Spinal cord (tissue), 10 donors: ENCODE results near the gene PLXNA2. TPM values are rescaled to one million over a fixed set of nuclear protein-coding genes. Genes with fewer than 3 reads are reported as not detected.

Experiments
- DNase-seq, 6 donors: peaks; one replicate each; pipeline versions ENCODE4 v3.0.0 to v3.0.0-alpha.2; 2013 to 2015; ENCODE audit warnings: low spot score in 6 of 6, low read depth in 4 of 6
- H3K27ac ChIP-seq: one replicate; pipeline ENCODE4 v1.5.1; 2013; ENCODE audit warnings: low read depth, low read length, control low read depth
- H3K27me3 ChIP-seq: one replicate; pipeline ENCODE4 v1.6.1; 2013; ENCODE audit warnings: low read length; ENCODE audit not compliant: control insufficient read depth, insufficient read depth
- H3K36me3 ChIP-seq: one replicate; pipeline ENCODE4 v1.6.1; 2013; ENCODE audit warnings: low read length; ENCODE audit not compliant: control insufficient read depth, insufficient read depth
- H3K4me1 ChIP-seq: one replicate; pipeline ENCODE4 v1.6.1; 2013; ENCODE audit warnings: low read length; ENCODE audit not compliant: control insufficient read depth, insufficient read depth
- H3K4me3 ChIP-seq: one replicate; pipeline ENCODE4 v1.5.1; 2013; ENCODE audit warnings: low read depth, low read length, control low read depth
- H3K9me3 ChIP-seq: one replicate; pipeline ENCODE4 v1.6.1; 2013; ENCODE audit warnings: low read length; ENCODE audit not compliant: control insufficient read depth, insufficient read depth
- WGBS: methylation state at CpG from one replicate; pipeline ENCODE4 v1.1.5; 2013; ENCODE audit warnings: missing lambda C conversion rate; ENCODE audit not compliant: insufficient coverage; 5-methylcytosine and 5-hydroxymethylcytosine counted together
- polyA plus RNA-seq, 2 donors: library from polyadenylated mRNA; unstranded; fragments of 120-200 nt; gene quantifications; one replicate each; pipeline ENCODE4 v1.2.1, GENCODE V29; 2013; ENCODE audit not compliant: insufficient read length in 2 of 2
- total RNA-seq, 2 donors: library from RNA; depleted of rRNA in 1 of 2; stranded (reverse); fragments of 120-200 nt in 1 of 2; fragments of >200 nt in 1 of 2; gene quantifications; one replicate each; pipeline versions ENCODE4 v1.2.3 to v1.2.4, GENCODE V29; 2013 to 2014
- donor health status: healthy.

PLXNA2 gene
- total and polyA plus RNA-seq, 4 donors = 22.0 to 52.8 (median 39.7) TPM

DNA sequence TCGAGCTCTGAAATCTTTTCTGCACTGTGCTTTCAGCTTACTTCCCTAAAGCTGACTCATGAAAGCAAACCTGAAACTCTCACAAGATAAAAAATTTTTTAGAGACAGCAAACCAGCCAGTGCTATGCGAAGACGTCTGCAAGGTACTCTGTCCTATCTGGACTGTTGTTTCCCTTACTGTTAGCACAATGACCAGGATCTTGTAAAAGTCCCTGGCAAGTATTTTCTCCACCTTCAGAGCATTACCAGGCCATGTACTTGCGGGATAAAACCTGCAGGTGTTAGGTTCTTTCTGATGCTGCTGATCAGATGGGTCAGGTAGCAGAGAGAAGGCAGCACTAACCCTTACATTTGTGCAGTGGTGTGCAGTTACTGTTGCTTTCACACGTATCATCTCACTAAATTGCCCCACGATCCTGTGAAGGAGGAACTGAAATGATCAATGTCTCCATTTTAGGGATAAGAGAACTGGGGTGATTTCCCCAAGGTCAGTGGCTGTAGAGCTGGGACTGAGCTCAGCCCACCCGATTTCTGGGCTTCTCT is 56.6 kb downstream of the PLXNA2 start:
- Histone ChIP-seq H3K4me3 (no peak overlapping the region), H3K9me3 (no peaks in the 10 kb centered on the region), H3K27ac (no peak overlapping the region), H3K4me1 (peaks cover 16% of the 10 kb centered on the region), H3K27me3 (no peaks in the 10 kb centered on the region), H3K36me3 (peaks cover 10% of the 10 kb centered on the region)
- WGBS = 85% methylated on average over 3 of the region's 7 CpGs
- no peak for DNase-seq

DNA sequence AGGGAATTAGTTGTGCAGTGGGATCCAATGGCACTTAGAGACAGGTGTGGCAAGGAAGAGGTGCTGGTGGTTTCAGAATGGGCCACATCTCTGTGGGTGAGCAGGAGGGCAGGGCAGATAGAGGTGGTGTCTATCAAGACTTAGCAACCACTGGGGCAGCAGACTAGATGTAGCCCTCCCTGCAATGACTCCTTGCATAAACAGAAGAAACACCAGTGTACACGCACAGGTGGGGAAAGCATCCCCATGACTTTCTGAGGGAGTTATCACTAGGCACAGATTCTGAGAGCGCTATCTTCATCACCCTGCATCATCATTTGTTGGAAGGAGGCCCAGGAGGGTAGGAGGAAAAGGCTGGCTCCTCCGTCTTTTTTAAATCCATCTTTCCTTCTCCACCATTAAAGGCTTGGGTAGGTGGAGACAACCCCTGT is 58.4 kb downstream of the PLXNA2 start:
- no peak overlapping the region for H3K4me3 ChIP-seq
- no peak for DNase-seq
- no peak overlapping the region for H3K27ac ChIP-seq
- H3K36me3 ChIP-seq = peaks cover 7% of the 10 kb centered on the region
- 100% methylated on average over 1 of the region's 3 CpGs for WGBS
- H3K4me1 ChIP-seq = peaks cover 28% of the 10 kb centered on the region
- no peaks in the 10 kb centered on the region for H3K27me3 ChIP-seq
- no peaks in the 10 kb centered on the region for H3K9me3 ChIP-seq

DNA sequence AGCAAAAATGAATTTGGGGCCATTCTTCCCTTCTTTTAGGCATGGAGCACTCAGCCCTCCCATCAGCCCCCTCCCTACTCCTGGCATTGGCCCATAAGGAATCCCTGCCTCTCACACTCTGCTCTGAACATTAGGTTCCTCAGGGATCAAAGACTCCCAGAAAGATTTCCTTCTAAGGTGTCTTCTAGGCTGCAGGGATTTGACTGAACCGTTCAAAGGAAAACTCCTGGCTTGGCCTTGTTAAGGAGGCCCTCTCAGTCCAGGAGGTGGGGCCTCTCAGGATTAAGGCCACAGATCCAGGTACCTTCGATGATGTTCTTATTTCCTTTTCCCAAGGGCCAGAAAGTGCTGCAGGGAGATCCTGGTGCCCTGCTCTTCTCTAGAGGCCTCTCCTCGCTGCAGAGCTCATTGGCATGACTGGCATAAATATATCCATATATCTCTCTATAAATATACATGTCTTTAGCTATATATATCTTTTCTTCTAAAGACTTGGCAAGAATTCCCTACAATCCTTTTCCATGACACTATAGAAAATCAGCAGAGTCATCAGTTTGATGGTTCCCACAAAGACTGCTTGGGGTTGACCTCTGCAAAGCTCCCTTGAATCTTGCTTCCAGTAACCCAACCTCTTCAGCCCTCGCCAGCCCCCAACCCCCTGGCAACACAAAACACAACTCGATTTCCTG is 59.1 kb downstream of the PLXNA2 start:
- Histone ChIP-seq H3K4me3 (no peak overlapping the region), H3K4me1 (peaks cover 34% of the 10 kb centered on the region), H3K9me3 (no peaks in the 10 kb centered on the region), H3K27ac (no peak overlapping the region), H3K36me3 (peaks cover 9% of the 10 kb centered on the region), H3K27me3 (no peaks in the 10 kb centered on the region)
- 35% methylated on average over 2 of the region's 5 CpGs for WGBS
- peak in 1 of 6 donors; percentile 53 for DNase-seq

DNA sequence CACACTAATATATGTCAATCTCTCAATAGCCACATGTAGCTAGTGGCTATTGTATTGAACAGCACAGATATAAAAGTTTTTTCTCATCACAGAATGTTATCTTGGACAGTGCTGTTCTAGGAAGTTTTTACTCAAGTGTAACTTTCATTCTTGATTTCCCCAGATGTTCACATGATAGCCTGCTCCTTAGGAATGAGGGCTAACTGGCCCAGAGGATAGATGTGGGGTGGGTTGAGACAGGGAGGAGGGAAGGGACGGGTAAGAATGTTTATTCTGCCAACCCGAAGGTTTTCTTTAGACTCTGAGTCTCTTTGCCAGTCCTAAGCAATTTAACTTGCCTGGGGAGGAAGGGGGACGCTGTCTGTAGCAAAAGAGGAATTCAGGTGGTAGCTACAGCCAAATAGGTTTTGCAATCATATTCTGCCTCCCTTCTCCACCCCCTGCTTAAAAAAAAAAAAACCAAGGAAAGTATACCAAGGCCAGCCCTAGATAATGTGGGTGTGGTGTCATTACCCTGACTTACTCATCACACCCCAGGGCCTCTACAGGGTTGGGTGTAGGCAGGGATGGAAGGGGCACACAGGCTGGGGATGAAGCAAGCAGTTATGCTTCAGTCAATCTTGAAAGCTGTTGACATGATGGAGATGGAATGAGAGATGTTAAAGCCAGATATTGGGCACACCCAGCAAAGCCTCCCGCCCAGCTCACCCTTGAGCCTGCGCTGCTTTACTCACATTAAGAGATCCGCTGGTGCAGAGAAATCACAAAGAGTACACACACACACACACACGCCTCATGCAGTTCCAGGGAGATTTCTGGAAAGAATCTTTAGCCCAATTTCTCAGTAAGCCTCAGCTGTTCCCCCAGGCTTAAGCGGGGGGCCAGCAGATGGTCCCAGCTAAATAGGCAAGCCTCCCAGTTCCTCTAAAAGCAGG is 59.9 kb downstream of the PLXNA2 start:
- peaks cover 43% of the 10 kb centered on the region for H3K4me1 ChIP-seq
- no peaks in the 10 kb centered on the region for H3K9me3 ChIP-seq
- H3K4me3 ChIP-seq = no peak overlapping the region
- no peaks in the 10 kb centered on the region for H3K27me3 ChIP-seq
- WGBS = 70% methylated on average over 7 of the region's 8 CpGs
- H3K27ac ChIP-seq = peak overlapping the region; percentile 5
- peak in 1 of 6 donors; percentile 81 for DNase-seq
- peaks cover 8% of the 10 kb centered on the region for H3K36me3 ChIP-seq

DNA sequence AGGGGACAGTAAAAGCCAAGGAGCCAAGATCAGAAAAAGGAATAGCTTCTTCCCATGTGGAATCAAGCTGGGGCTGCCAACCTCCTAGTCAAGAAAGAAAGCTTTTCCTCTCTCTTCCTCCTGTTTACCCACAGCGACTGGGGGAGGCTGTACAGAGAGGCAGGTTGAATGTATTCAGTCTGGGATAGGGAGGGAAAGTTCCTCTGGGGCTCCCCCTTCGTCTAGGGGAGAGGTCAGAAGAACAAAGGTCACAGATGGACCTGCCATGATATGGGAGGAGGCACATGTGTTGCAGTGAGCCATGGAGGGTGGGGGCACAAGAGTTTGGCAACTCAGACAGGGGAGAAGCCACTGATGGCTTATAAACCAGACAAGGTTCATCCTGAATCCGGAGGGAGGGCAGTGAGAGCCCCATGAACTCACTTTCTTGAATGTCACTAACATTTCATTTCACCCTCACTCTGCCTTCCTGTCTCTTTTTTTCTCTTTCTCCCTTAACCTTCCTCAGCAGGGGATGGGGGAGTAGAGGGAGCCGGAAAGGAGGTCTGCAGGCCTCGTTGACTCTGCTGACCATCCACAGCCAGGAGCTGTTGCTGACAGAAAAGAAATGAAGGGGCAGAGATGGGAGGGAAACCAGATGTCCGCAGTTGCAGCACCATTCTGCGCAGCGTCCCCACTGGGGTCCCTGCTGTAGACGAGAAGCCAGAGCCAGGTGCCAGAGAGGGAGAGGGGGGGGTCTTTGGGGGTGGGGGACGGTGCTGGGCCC is 61.1 kb downstream of the PLXNA2 start:
- no peaks in the 10 kb centered on the region for H3K9me3 ChIP-seq

DNA sequence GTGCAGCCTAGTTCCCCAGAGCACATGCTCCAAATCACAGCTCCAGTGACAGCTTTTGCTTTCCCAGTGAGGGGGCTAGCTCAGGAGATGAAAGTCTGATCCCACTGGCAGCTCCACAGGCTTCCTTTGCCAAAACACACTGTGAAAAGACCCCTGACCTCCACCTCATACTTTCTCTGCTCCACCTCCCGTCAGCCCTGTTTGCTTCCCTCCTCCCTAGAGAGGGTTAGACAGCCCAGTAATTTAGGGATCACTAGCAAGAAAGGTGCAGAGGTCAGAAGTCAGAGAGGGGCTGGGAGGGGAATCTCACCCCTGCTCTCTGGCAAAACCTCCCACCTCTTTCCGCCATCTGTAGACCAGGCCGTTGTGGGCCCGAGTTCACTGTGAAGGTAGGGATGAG is 62.8 kb downstream of the PLXNA2 start:
- no peak overlapping the region for H3K4me3 ChIP-seq
- peak overlapping the region; percentile 10 for H3K27ac ChIP-seq
- no peaks in the 10 kb centered on the region for H3K27me3 ChIP-seq
- peaks cover 6% of the 10 kb centered on the region for H3K36me3 ChIP-seq
- H3K4me1 ChIP-seq = peaks cover 56% of the 10 kb centered on the region
- no peaks in the 10 kb centered on the region for H3K9me3 ChIP-seq
- no peak for DNase-seq
- WGBS = no CpG with 5 or more reads among the region's 4 CpGs

More for the DNA sequence above, 61.1 kb downstream of the PLXNA2 start:
- peaks cover 6% of the 10 kb centered on the region for H3K36me3 ChIP-seq
- H3K27ac ChIP-seq = no peak overlapping the region
- WGBS = 56% methylated on average over 5 of the region's 10 CpGs
- no peak for DNase-seq
- no peaks in the 10 kb centered on the region for H3K27me3 ChIP-seq
- peaks cover 53% of the 10 kb centered on the region for H3K4me1 ChIP-seq
- no peak overlapping the region for H3K4me3 ChIP-seq

DNA sequence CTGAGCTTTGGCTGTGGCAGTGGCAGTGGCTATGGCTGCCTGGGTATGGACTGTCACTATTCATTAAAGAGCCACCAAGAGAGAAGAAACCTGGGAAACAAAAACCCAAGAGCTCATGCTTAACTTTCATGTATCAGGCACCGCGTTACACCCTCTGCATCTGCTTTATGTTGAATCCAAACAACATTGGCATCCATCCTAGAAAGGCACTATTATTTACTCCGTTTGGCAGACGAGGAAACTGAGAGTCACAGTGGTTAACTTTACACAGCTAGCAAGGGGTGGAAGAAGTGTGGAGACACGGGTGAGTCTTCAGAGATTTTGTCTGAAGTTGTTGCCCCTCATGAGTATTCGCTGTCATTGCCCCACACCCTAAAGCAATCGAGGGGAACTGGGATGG is 63.8 kb downstream of the PLXNA2 start:
- WGBS = 47% methylated on average over 5 of the region's 7 CpGs
- peaks cover 56% of the 10 kb centered on the region for H3K4me1 ChIP-seq
- no peak overlapping the region for H3K27ac ChIP-seq
- H3K4me3 ChIP-seq = no peak overlapping the region
- H3K9me3 ChIP-seq = no peaks in the 10 kb centered on the region
- no peaks in the 10 kb centered on the region for H3K27me3 ChIP-seq
- H3K36me3 ChIP-seq = peaks cover 8% of the 10 kb centered on the region
- no peak for DNase-seq

DNA sequence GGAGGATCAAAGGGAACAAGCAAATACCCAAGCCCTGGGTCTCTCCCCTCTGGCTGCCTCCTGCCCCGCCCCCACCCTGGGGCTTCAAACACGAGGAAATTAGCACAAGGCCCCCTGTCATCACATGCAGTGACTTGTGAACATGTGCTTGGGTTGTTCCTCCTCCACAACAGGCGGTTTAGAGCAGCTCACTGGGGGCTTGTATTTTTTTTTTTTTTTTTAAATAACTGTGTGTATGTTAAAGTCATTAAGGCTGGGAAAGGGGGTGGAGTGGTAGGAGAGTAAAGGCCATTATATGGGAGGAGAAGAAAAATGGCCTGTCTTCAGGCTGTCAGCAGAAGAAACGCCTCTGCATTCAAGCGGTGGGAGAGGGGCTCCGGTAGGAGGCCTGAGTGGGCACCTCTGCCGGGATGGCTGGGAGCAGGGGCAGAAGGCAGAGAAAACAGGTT is 64.2 kb downstream of the PLXNA2 start:
- Histone ChIP-seq H3K4me3 (no peak overlapping the region), H3K27ac (no peak overlapping the region), H3K9me3 (no peaks in the 10 kb centered on the region), H3K36me3 (peaks cover 8% of the 10 kb centered on the region), H3K4me1 (peaks cover 52% of the 10 kb centered on the region), H3K27me3 (no peaks in the 10 kb centered on the region)
- WGBS = 15% methylated on average over 4 of the region's 7 CpGs
- DNase-seq = no peak

DNA sequence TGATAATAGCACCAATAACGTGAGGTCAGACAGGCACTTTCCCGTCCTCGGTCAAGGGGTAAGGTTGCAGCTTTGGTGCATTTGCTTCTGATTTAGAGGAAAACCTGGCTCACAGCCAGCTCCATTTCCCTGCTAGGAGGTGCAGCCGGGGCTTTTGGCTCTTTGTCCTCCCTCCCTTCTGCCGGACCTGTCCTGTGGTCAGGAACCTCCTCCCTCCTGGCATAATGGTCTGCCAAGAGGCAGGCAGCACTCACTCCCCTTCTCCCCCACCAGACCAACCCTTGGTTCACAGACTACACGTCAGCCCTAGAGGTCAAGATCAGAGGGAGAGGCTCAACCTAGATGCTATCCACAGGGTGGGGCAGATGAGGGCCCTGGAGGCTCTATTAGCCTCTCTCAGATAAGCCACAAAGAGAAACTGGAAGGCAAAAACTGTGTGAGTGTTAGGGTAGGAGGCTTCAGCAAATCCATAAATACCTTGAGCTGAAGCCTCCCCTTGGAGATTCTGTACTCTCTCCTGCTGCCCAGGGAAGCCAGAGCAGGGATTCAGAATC is 64.8 kb downstream of the PLXNA2 start:
- no peaks in the 10 kb centered on the region for H3K9me3 ChIP-seq
- no peak for DNase-seq
- no peaks in the 10 kb centered on the region for H3K27me3 ChIP-seq
- no peak overlapping the region for H3K4me3 ChIP-seq
- peaks cover 8% of the 10 kb centered on the region for H3K36me3 ChIP-seq
- no peak overlapping the region for H3K27ac ChIP-seq
- WGBS = 47% methylated on average over 5 of the region's 6 CpGs
- H3K4me1 ChIP-seq = peaks cover 46% of the 10 kb centered on the region
